ENCODE data around the gene SMOC2.

- TF ChIP-seq CTCF (IDR thresholded peaks at IDR 0.05) (no peak), POLR2A (IDR thresholded peaks at IDR 0.05) (no peak)
Measured at GRCh38 chr6:168695701-168696100, 254.7 kb downstream of the SMOC2 start.

Data from thyroid gland (tissue), 4 donors.